IMR-90 (cell line): Measurements from ENCODE around the gene HPN. TPM values are rescaled to one million over a fixed set of nuclear protein-coding genes. Genes with fewer than 3 reads are reported as not detected.

Experiments
- ATAC-seq: fragments of 200-7000 bp; cut with Tn5 transposase; 2 replicates; pipeline ENCODE4 v1.9.1; 2020; ENCODE audit warnings: low read depth, mild to moderate bottlenecking, moderate library complexity
- BruUV-seq: library from RNA; stranded (reverse); fragments of 400-500 nt; replicated peaks from 2 replicates; lab custom pipeline; 2021; lab: Mats Ljungman, UMichigan
- CTCF ChIA-PET: fragments of 300-600 bp; formaldehyde crosslinking; extraction: SDS; loops from one replicate; lab custom pipeline; 2021; ENCODE audit warnings: antibody characterized with exemption; lab: Yijun Ruan, JAX
- POLR2A ChIA-PET: fragments of 300-600 bp; sonication (Branson Sonifier 250); formaldehyde crosslinking; loops from one replicate; lab custom pipeline; 2022; ENCODE audit warnings: antibody characterized with exemption; ENCODE audit not compliant: unreplicated experiment; lab: Charles Lee
- DNase-seq: peaks from one replicate; pipeline ENCODE4 v3.0.0; 2013
- H2AFZ ChIP-seq: replicated peaks from 2 replicates; pipeline ENCODE3; 2013; ENCODE audit warnings: low read length, mild to moderate bottlenecking; ENCODE audit not compliant: poor library complexity
- H2AK5ac ChIP-seq: 2 replicates; pipeline ENCODE4 v1.6.1; 2013; ENCODE audit warnings: low read depth, low read length, inconsistent platforms
- H2AK9ac ChIP-seq: replicated peaks from 2 replicates; pipeline ENCODE3; 2013; ENCODE audit warnings: mild to moderate bottlenecking, low read depth, low read length, moderate library complexity; ENCODE audit not compliant: poor library complexity
- H2BK120ac ChIP-seq: 2 replicates; pipeline ENCODE4 v1.6.1; 2013; ENCODE audit warnings: low read depth, low read length, inconsistent platforms
- H2BK15ac ChIP-seq: 3 replicates; pipeline ENCODE4 v1.6.1; 2013; ENCODE audit warnings: low read depth, low read length, inconsistent platforms
- H2BK20ac ChIP-seq: 2 replicates; pipeline ENCODE4 v1.6.1; 2013; ENCODE audit warnings: low read depth, mild to moderate bottlenecking, inconsistent platforms, low read length, moderate library complexity
- H2BK5ac ChIP-seq: 2 replicates; pipeline ENCODE4 v1.6.1; 2013; ENCODE audit warnings: mild to moderate bottlenecking, low read depth, low read length, inconsistent platforms; ENCODE audit not compliant: poor library complexity, severe bottlenecking
- H3K14ac ChIP-seq: replicated peaks from 2 replicates; pipeline ENCODE4 v1.6.1; 2013; ENCODE audit warnings: low read depth, low read length, inconsistent platforms
- H3K18ac ChIP-seq: 2 replicates; pipeline ENCODE4 v1.6.1; 2013; ENCODE audit warnings: low read depth, low read length, control low read depth
- H3K23ac ChIP-seq: 2 replicates; pipeline ENCODE4 v1.6.1; 2013; ENCODE audit warnings: low read depth, low read length, inconsistent platforms
- H3K27ac ChIP-seq: 2 replicates; pipeline ENCODE4 v1.5.1; 2013; ENCODE audit warnings: mild to moderate bottlenecking, control low read depth, low read length; ENCODE audit not compliant: insufficient read depth
- H3K27me3 ChIP-seq: 2 replicates; pipeline ENCODE4 v1.6.1; 2013; ENCODE audit warnings: low read length; ENCODE audit not compliant: control insufficient read depth, insufficient read depth
- H3K36me3 ChIP-seq: 2 replicates; pipeline ENCODE4 v1.6.1; 2013; ENCODE audit warnings: low read length, mixed read lengths; ENCODE audit not compliant: control insufficient read depth, insufficient read depth
- H3K4ac ChIP-seq: 2 replicates; pipeline ENCODE4 v1.6.1; 2013; ENCODE audit warnings: low read depth, low read length, inconsistent platforms
- H3K4me1 ChIP-seq: 2 replicates; pipeline ENCODE4 v1.6.1; 2013; ENCODE audit warnings: low read length, mixed read lengths; ENCODE audit not compliant: control insufficient read depth, insufficient read depth
- H3K4me2 ChIP-seq: 2 replicates; pipeline ENCODE4 v1.6.1; 2013; ENCODE audit warnings: low read depth, mild to moderate bottlenecking, control low read depth, low read length, moderate library complexity
- H3K4me3 ChIP-seq: 2 replicates; pipeline ENCODE4 v1.5.1; 2013; ENCODE audit warnings: low read depth, mild to moderate bottlenecking, control low read depth, low read length, moderate library complexity; ENCODE audit not compliant: insufficient read depth
- H3K56ac ChIP-seq: 2 replicates; pipeline ENCODE4 v1.6.1; 2013; ENCODE audit warnings: low read length, inconsistent platforms; ENCODE audit not compliant: insufficient read depth; ENCODE audit errors: extremely low read depth
- H3K79me1 ChIP-seq, 2 experiments: 2 replicates each; pipeline ENCODE4 v1.6.1; 2013; ENCODE audit warnings: low read length in 2 of 2, inconsistent platforms in 1 of 2, low read depth in 1 of 2
- H3K9ac ChIP-seq: 2 replicates; pipeline ENCODE4 v1.6.1; 2013; ENCODE audit warnings: low read depth, low read length, control low read depth
- H3K9me1 ChIP-seq: 2 replicates; pipeline ENCODE4 v1.6.1; 2013; ENCODE audit warnings: low read length, inconsistent platforms; ENCODE audit not compliant: insufficient read depth
- H3K9me3 ChIP-seq: 2 replicates; pipeline ENCODE4 v1.6.1; 2013; ENCODE audit warnings: low read length; ENCODE audit not compliant: control insufficient read depth, insufficient read depth
- H4K20me1 ChIP-seq: 2 replicates; pipeline ENCODE4 v1.6.1; 2013; ENCODE audit warnings: low read length, inconsistent platforms; ENCODE audit not compliant: insufficient read depth
- H4K5ac ChIP-seq: 2 replicates; pipeline ENCODE4 v1.6.1; 2013; ENCODE audit warnings: mild to moderate bottlenecking, low read depth, low read length, control low read depth
- H4K8ac ChIP-seq, 2 experiments: 2 replicates each; pipeline ENCODE4 v1.6.1; 2013; ENCODE audit warnings: low read depth in 2 of 2, low read length in 2 of 2, control low read depth in 1 of 2, inconsistent platforms in 1 of 2
- H4K91ac ChIP-seq: 2 replicates; pipeline ENCODE4 v1.6.1; 2013; ENCODE audit warnings: low read depth, low read length, inconsistent platforms; ENCODE audit not compliant: insufficient read depth
- BHLHE40 ChIP-seq: fragments of 150-350 bp; IDR thresholded peaks from 2 replicates; pipeline ENCODE4 v1.6.1; 2016; ENCODE audit warnings: mild to moderate bottlenecking, low read depth, low read length
- CEBPB ChIP-seq: IDR thresholded peaks from 2 replicates; pipeline ENCODE4 v1.6.1; 2012; ENCODE audit warnings: low read depth, low read length, improper control_type of control experiment
- CHD1 ChIP-seq: IDR thresholded peaks from 2 replicates; pipeline ENCODE4 v1.6.1; 2012; ENCODE audit warnings: low read depth, low read length, improper control_type of control experiment
- FOS ChIP-seq: fragments of 150-350 bp; IDR thresholded peaks from 2 replicates; pipeline ENCODE4 v1.6.1; 2016; ENCODE audit warnings: low read depth, low read length
- MAFK ChIP-seq: IDR thresholded peaks from 2 replicates; pipeline ENCODE4 v1.6.1; 2012; ENCODE audit warnings: low read depth, low read length, improper control_type of control experiment
- MAZ ChIP-seq: IDR thresholded peaks from 2 replicates; pipeline ENCODE4 v1.6.1; 2012; ENCODE audit warnings: low read depth, mild to moderate bottlenecking, low read length, improper control_type of control experiment, moderate library complexity, borderline replicate concordance
- MXI1 ChIP-seq: IDR thresholded peaks from 2 replicates; pipeline ENCODE4 v1.6.1; 2012; ENCODE audit warnings: low read depth, mild to moderate bottlenecking, low read length, moderate library complexity, borderline replicate concordance
- NFE2L2 ChIP-seq: fragments of 150-350 bp; IDR thresholded peaks from 2 replicates; pipeline ENCODE4 v1.6.1; 2016; ENCODE audit warnings: low read depth, mild to moderate bottlenecking, low read length
- POLR2A ChIP-seq: IDR thresholded peaks from 2 replicates; pipeline ENCODE4 v1.6.1; 2012; ENCODE audit warnings: mild to moderate bottlenecking, low read depth, low read length
- RAD21 ChIP-seq: IDR thresholded peaks from 2 replicates; pipeline ENCODE4 v1.6.1; 2012; ENCODE audit warnings: low read length, improper control_type of control experiment
- RCOR1 ChIP-seq: IDR thresholded peaks from 2 replicates; pipeline ENCODE4 v1.6.1; 2012; ENCODE audit warnings: mild to moderate bottlenecking, low read length, improper control_type of control experiment; ENCODE audit not compliant: insufficient replicate concordance
- RFX5 ChIP-seq: IDR thresholded peaks from 2 replicates; pipeline ENCODE4 v1.8.0; 2012; ENCODE audit warnings: low read depth, mild to moderate bottlenecking, low read length, moderate library complexity
- SMC3 ChIP-seq: fragments of 150-350 bp; IDR thresholded peaks from 2 replicates; pipeline ENCODE4 v1.6.1; 2016; ENCODE audit warnings: low read depth, mild to moderate bottlenecking, antibody characterized with exemption, low read length, moderate library complexity
- WGBS, 2 experiments: methylation state at CpG; one replicate each; pipeline versions ENCODE4 v1.1.5 to v1.1.7; 2013; ENCODE audit warnings: missing lambda C conversion rate in 2 of 2; ENCODE audit not compliant: insufficient read length in 1 of 2; ENCODE audit errors: extremely low coverage in 2 of 2; 5-methylcytosine and 5-hydroxymethylcytosine counted together
- dilution Hi-C: fragments of 300-500 bp; cut with HindIII; formaldehyde crosslinking; loops from one replicate; pipeline ENCODE4 v1.14.3; 2018; ENCODE audit warnings: low sequenced_read_pairs; ENCODE audit not compliant: unreplicated experiment
- in situ Hi-C: fragments of 300-500 bp; cut with MboI; formaldehyde crosslinking; loops from 3 replicates; pipeline ENCODE4 v1.14.3; 2019; ENCODE audit warnings: low sequenced_read_pairs, inconsistent platforms, mixed read lengths
- intact Hi-C: fragments of 100-400 bp; cut with micrococcal nuclease; formaldehyde crosslinking; loops from 2 replicates; pipeline ENCODE4 v1.10.0; 2022
- polyA plus RNA-seq, 3 experiments: library from polyadenylated mRNA; depleted of rRNA; stranded (reverse); fragments of >200 nt; gene quantifications; 2 replicates each; pipeline ENCODE4 v1.2.3, GENCODE V29; 2012; ENCODE audit warnings: low replicate concordance in 1 of 3
- total RNA-seq: library from RNA; depleted of rRNA; stranded (reverse); fragments of >200 nt; gene quantifications from 2 replicates; pipeline ENCODE4 v1.2.3, GENCODE V29; 2012
- TF ChIP-seq, protein P1 (sequence below): fragments of 150-350 bp; IDR thresholded peaks from 2 replicates; pipeline ENCODE4 v1.6.1; 2016; ENCODE audit warnings: low read depth, mild to moderate bottlenecking, low read length, moderate library complexity, borderline replicate concordance
- TF ChIP-seq, protein P2 (sequence below): fragments of 150-350 bp; IDR thresholded peaks from 2 replicates; pipeline ENCODE4 v1.6.1; 2017; ENCODE audit warnings: mild to moderate bottlenecking, antibody characterized with exemption, low read length, low read depth

HPN gene
- total and polyA plus RNA-seq, 2 of the 4 experiments (the other 2 are of a cell fraction) = not detected

GRCh38 chr19:35095667-35096368, 54.3 kb downstream of the HPN start:
- H3K9me1 ChIP-seq = no peaks in the 10 kb centered on the region
- no peak overlapping the region for H3K9ac ChIP-seq
- no peak overlapping the region for H2AFZ ChIP-seq
- no peak overlapping the region for H2AK9ac ChIP-seq
- H3K36me3 ChIP-seq = no peaks in the 10 kb centered on the region
- no peak overlapping the region for H3K23ac ChIP-seq
- TF ChIP-seq MAZ = no peak
- TF ChIP-seq, protein P1, sequence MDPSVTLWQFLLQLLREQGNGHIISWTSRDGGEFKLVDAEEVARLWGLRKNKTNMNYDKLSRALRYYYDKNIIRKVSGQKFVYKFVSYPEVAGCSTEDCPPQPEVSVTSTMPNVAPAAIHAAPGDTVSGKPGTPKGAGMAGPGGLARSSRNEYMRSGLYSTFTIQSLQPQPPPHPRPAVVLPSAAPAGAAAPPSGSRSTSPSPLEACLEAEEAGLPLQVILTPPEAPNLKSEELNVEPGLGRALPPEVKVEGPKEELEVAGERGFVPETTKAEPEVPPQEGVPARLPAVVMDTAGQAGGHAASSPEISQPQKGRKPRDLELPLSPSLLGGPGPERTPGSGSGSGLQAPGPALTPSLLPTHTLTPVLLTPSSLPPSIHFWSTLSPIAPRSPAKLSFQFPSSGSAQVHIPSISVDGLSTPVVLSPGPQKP = no peak
- TF ChIP-seq RCOR1 = no peak
- no peak for TF ChIP-seq BHLHE40
- TF ChIP-seq RFX5 = no peak
- TF ChIP-seq CHD1 = no peak
- TF ChIP-seq MAFK = no peak
- no peak for TF ChIP-seq SMC3
- no peak for TF ChIP-seq RAD21
- no peak for TF ChIP-seq NFE2L2
- no peak for TF ChIP-seq CEBPB
- TF ChIP-seq POLR2A = no peak
- TF ChIP-seq, protein P2, sequence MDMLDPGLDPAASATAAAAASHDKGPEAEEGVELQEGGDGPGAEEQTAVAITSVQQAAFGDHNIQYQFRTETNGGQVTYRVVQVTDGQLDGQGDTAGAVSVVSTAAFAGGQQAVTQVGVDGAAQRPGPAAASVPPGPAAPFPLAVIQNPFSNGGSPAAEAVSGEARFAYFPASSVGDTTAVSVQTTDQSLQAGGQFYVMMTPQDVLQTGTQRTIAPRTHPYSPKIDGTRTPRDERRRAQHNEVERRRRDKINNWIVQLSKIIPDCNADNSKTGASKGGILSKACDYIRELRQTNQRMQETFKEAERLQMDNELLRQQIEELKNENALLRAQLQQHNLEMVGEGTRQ = no peak
- TF ChIP-seq MXI1 = no peak
- no peak for TF ChIP-seq FOS
- no peaks in the 10 kb centered on the region for H3K9me3 ChIP-seq
- ChIA-PET CTCF (no interaction called here), POLR2A (no interaction called here)
- H3K27ac ChIP-seq = no peak overlapping the region
- H2AK5ac ChIP-seq = no peak overlapping the region
- intact Hi-C loops = no loop called here
- H3K4ac ChIP-seq = no peak overlapping the region
- 66% methylated on average over 5 of the region's 8 CpGs; no CpG with 5 or more reads in 1 of the 2 experiments for WGBS, 2 experiments
- no peak overlapping the region for H2BK20ac ChIP-seq
- H2BK120ac ChIP-seq = no peak overlapping the region
- in situ Hi-C loops = no loop called here
- H4K91ac ChIP-seq = no peak overlapping the region
- H3K4me3 ChIP-seq = no peak overlapping the region
- no peak overlapping the region for H2BK5ac ChIP-seq
- H3K4me1 ChIP-seq = no peaks in the 10 kb centered on the region
- H3K56ac ChIP-seq = no peak overlapping the region
- no peak overlapping the region for H3K18ac ChIP-seq
- H3K79me1 ChIP-seq = no peaks in the 10 kb centered on the region
- BruUV-seq = no TSS peak
- ATAC-seq (peak; percentile 27; the same call in 1 of the 2 replicates), DNase-seq (no peak)
- dilution Hi-C loops = no loop called here
- H3K4me2 ChIP-seq = no peak overlapping the region
- no peak overlapping the region for H4K8ac ChIP-seq
- H3K14ac ChIP-seq = no peak overlapping the region
- H3K27me3 ChIP-seq = peaks cover 3% of the 10 kb centered on the region; the same call in 1 of the 2 replicates
- H2BK15ac ChIP-seq = no peak overlapping the region
- H4K5ac ChIP-seq = no peak overlapping the region
- no peaks in the 10 kb centered on the region for H4K20me1 ChIP-seq
